ENCODE results near the gene DNAH6. TPM values are rescaled to one million over a fixed set of nuclear protein-coding genes. Genes with fewer than 3 reads are reported as not detected.

DNAH6 gene
- total RNA-seq, 1 experiment from 2014 or later: 0.26 TPM

DNA sequence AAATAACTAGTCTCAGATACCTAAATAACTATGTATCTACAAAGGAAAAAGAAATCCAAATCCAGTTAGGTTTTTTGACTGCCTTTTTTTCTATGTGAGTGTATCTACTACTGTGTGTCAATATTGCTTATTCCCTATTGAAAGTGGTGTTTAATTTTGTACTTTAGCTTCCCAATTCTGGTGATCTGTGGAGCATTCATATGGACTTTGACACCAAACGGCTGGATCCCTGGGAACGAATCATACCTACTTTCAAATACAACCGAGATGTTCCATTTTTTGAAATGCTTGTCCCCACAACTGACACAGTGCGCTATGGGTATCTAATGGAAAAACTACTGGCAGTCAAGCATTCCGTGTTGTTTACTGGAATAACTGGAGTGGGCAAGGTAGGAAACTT, 152.8 kb downstream of the DNAH6 start:
- no peak overlapping the region for H3K9ac ChIP-seq (ENCODE audit: extremely low read depth, insufficient read length, low read length)
- Mint-ChIP-seq H3K9me3 (peaks cover 5 to 6% of the 10 kb centered on the region in 2 experiments; a peak in 4 of 5 replicates), H3K36me3 (ENCODE audit: insufficient read depth in 1 of 3, low read depth in 3 of 3) (no peaks in the 10 kb centered on the region), H3K27me3 (ENCODE audit: low read depth) (peaks cover 33% of the 10 kb centered on the region), H3K4me3 (no peak overlapping the region), H3K4me1 (no peaks in the 10 kb centered on the region), H3K27ac (no peak overlapping the region)
- TF ChIP-seq, protein P1, sequence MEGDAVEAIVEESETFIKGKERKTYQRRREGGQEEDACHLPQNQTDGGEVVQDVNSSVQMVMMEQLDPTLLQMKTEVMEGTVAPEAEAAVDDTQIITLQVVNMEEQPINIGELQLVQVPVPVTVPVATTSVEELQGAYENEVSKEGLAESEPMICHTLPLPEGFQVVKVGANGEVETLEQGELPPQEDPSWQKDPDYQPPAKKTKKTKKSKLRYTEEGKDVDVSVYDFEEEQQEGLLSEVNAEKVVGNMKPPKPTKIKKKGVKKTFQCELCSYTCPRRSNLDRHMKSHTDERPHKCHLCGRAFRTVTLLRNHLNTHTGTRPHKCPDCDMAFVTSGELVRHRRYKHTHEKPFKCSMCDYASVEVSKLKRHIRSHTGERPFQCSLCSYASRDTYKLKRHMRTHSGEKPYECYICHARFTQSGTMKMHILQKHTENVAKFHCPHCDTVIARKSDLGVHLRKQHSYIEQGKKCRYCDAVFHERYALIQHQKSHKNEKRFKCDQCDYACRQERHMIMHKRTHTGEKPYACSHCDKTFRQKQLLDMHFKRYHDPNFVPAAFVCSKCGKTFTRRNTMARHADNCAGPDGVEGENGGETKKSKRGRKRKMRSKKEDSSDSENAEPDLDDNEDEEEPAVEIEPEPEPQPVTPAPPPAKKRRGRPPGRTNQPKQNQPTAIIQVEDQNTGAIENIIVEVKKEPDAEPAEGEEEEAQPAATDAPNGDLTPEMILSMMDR (conservative IDR thresholded peaks at IDR 0.05): no peak
- no peak overlapping the region for H3K4ac ChIP-seq (ENCODE audit: low read depth, low read length)
- no peak overlapping the region for H2BK120ac ChIP-seq (ENCODE audit: low read depth, low read length, poor library complexity, severe bottlenecking)
- no peak overlapping the region for H2AFZ ChIP-seq (ENCODE audit: low read length)
- no peak for DNase-seq
- H3K79me1 ChIP-seq (ENCODE audit: insufficient read depth, low read depth, low read length, poor library complexity, severe bottlenecking): no peaks in the 10 kb centered on the region
- no peak overlapping the region for H4K5ac ChIP-seq (ENCODE audit: insufficient read length, low read depth, low read length)
- H2BK15ac ChIP-seq (ENCODE audit: low read depth, low read length): no peak overlapping the region
- H4K8ac ChIP-seq (replicated peaks; ENCODE audit: insufficient read length, low read depth, low read length): no peak overlapping the region
- no peak overlapping the region for H3K56ac ChIP-seq (ENCODE audit: insufficient read length, low read depth, low read length)
- no peaks in the 10 kb centered on the region for H3K27me3 ChIP-seq (ENCODE audit: insufficient read depth, low read length)
- no peaks in the 10 kb centered on the region for H3K9me3 ChIP-seq (ENCODE audit: control insufficient read depth, low read depth, low read length)
- H3K23ac ChIP-seq (ENCODE audit: insufficient read length, low read depth, low read length): no peak overlapping the region
- no peak overlapping the region for H3T11ph ChIP-seq (ENCODE audit: low read length)
- no CpG with 5 or more reads among the region's 5 CpGs for WGBS (ENCODE audit: extremely low coverage, insufficient read length, low lambda C conversion rate)
- no peaks in the 10 kb centered on the region for H4K20me1 ChIP-seq (ENCODE audit: control insufficient read depth, insufficient read depth, insufficient read length)
- H3K27ac ChIP-seq (ENCODE audit: insufficient read length, low read depth, low read length): no peak overlapping the region
- H3K18ac ChIP-seq (ENCODE audit: insufficient read length, low read depth, low read length): no peak overlapping the region
- H4K91ac ChIP-seq (ENCODE audit: insufficient read length, low read depth, low read length): no peak overlapping the region
- no peak overlapping the region for H2BK12ac ChIP-seq (ENCODE audit: insufficient read length, low read depth, low read length)
- H3K14ac ChIP-seq (ENCODE audit: insufficient read depth, low read length): no peak overlapping the region
- H2AK5ac ChIP-seq (ENCODE audit: insufficient read length, low read length): no peak overlapping the region
- H3K4me1 ChIP-seq (ENCODE audit: insufficient read depth, low read length): no peaks in the 10 kb centered on the region
- H2BK5ac ChIP-seq (ENCODE audit: insufficient read length, low read length): no peak overlapping the region
- no peaks in the 10 kb centered on the region for H3K23me2 ChIP-seq (ENCODE audit: insufficient read length, low read depth, low read length, poor library complexity, severe bottlenecking)
- no peak overlapping the region for H2BK20ac ChIP-seq (ENCODE audit: low read depth, low read length, poor library complexity, severe bottlenecking)
- H3K79me2 ChIP-seq (ENCODE audit: insufficient read depth, low read length): no peaks in the 10 kb centered on the region
- no peak overlapping the region for H3K4me2 ChIP-seq (ENCODE audit: insufficient read depth, insufficient read length, low read length)
